ENCODE measurements around the gene SLC22A1.

DNA sequence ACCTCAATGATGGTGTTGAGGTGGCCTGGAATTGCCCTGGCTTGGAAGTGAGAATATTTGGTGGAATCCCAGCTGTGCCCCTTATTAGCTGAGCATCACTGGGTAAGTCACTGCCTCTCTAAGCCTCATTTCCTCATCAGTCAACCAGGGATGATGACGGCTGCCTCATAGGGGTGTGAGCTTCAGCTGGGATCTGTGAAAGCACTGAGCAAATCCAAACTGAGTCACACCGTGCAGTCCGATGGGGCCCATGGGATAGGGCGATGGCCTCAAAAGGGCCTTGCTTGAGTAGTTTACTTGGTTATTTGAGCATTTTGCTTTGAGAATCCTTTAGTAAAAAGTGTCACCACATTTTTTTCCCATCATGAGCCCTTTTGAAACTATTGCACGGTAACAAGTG lies 1.1 kb downstream of the SLC22A1 start:
- TF ChIP-seq ATF3 (IDR thresholded peaks at IDR 0.05) (no peak), FOSL1 (IDR thresholded peaks at IDR 0.05; ENCODE audit: low read depth) (no peak), SP1 (IDR thresholded peaks at IDR 0.05; ENCODE audit: low read depth) (no peak), SRF (IDR thresholded peaks at IDR 0.05; ENCODE audit: low read depth) (no peak), RAD21 (IDR thresholded peaks at IDR 0.05; ENCODE audit: low read depth) (no peak)
- TF ChIP-seq, protein P1, sequence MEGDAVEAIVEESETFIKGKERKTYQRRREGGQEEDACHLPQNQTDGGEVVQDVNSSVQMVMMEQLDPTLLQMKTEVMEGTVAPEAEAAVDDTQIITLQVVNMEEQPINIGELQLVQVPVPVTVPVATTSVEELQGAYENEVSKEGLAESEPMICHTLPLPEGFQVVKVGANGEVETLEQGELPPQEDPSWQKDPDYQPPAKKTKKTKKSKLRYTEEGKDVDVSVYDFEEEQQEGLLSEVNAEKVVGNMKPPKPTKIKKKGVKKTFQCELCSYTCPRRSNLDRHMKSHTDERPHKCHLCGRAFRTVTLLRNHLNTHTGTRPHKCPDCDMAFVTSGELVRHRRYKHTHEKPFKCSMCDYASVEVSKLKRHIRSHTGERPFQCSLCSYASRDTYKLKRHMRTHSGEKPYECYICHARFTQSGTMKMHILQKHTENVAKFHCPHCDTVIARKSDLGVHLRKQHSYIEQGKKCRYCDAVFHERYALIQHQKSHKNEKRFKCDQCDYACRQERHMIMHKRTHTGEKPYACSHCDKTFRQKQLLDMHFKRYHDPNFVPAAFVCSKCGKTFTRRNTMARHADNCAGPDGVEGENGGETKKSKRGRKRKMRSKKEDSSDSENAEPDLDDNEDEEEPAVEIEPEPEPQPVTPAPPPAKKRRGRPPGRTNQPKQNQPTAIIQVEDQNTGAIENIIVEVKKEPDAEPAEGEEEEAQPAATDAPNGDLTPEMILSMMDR (IDR thresholded peaks at IDR 0.05 in 2 of 3, conservative IDR thresholded peaks at IDR 0.05 in 1 of 3; ENCODE audit: borderline replicate concordance in 1 of 3, insufficient read depth in 1 of 3, low read depth in 2 of 3, low read length in 2 of 3) = no peak
- TF ChIP-seq, protein P2, sequence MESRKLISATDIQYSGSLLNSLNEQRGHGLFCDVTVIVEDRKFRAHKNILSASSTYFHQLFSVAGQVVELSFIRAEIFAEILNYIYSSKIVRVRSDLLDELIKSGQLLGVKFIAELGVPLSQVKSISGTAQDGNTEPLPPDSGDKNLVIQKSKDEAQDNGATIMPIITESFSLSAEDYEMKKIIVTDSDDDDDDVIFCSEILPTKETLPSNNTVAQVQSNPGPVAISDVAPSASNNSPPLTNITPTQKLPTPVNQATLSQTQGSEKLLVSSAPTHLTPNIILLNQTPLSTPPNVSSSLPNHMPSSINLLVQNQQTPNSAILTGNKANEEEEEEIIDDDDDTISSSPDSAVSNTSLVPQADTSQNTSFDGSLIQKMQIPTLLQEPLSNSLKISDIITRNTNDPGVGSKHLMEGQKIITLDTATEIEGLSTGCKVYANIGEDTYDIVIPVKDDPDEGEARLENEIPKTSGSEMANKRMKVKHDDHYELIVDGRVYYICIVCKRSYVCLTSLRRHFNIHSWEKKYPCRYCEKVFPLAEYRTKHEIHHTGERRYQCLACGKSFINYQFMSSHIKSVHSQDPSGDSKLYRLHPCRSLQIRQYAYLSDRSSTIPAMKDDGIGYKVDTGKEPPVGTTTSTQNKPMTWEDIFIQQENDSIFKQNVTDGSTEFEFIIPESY (IDR thresholded peaks at IDR 0.05; ENCODE audit: extremely low read depth, insufficient replicate concordance, low read length) = no peak
